ENCODE data around the gene GNB5.

Gene GNB5

GRCh38 chr15:52094811-52095584, 96.2 kb downstream of the GNB5 start:
- TF ChIP-seq CTCF (IDR thresholded peaks at IDR 0.05; ENCODE audit: low read depth, low read length, missing control alignments) = no peak
- no peak overlapping the region for H3K4me3 ChIP-seq (ENCODE audit: low read depth, low read length)
- no peak for DNase-seq (ENCODE audit: low read depth)

- H3K4me3 ChIP-seq (ENCODE audit: low read depth, low read length) = no peak overlapping the region
- DNase-seq (ENCODE audit: low read depth) = no peak
- TF ChIP-seq CTCF (IDR thresholded peaks at IDR 0.05; ENCODE audit: low read depth, low read length, missing control alignments) = no peak
These were observed 97.4 kb downstream of the GNB5 start for GRCh38 chr15:52093539-52094510.

- DNase-seq (ENCODE audit: low read depth) = no peak
- no peak overlapping the region for H3K4me3 ChIP-seq (ENCODE audit: low read depth, low read length)
- TF ChIP-seq CTCF (IDR thresholded peaks at IDR 0.05; ENCODE audit: low read depth, low read length, missing control alignments) = no peak
These were observed 98.0 kb downstream of the GNB5 start for GRCh38 chr15:52093167-52093538.

- H3K4me3 ChIP-seq (ENCODE audit: low read depth, low read length) = no peak overlapping the region
- TF ChIP-seq CTCF (IDR thresholded peaks at IDR 0.05; ENCODE audit: low read depth, low read length, missing control alignments) = no peak
- no peak for DNase-seq (ENCODE audit: low read depth)
These were observed 101.0 kb downstream of the GNB5 start for GRCh38 chr15:52090193-52090592.

- H3K4me3 ChIP-seq (ENCODE audit: low read depth, low read length) = no peak overlapping the region
- DNase-seq (ENCODE audit: low read depth) = no peak
- TF ChIP-seq CTCF (IDR thresholded peaks at IDR 0.05; ENCODE audit: low read depth, low read length, missing control alignments) = no peak
These were observed 105.0 kb downstream of the GNB5 start for GRCh38 chr15:52086011-52086786.

GRCh38 chr15:52085299-52085698, 105.9 kb downstream of the GNB5 start:
- DNase-seq (ENCODE audit: low read depth) = no peak
- TF ChIP-seq CTCF (IDR thresholded peaks at IDR 0.05; ENCODE audit: low read depth, low read length, missing control alignments) = no peak
- H3K4me3 ChIP-seq (ENCODE audit: low read depth, low read length) = no peak overlapping the region

Measured in GM12864 (cell line).